ENCODE measurements around the gene NR5A1. TPM values are rescaled to one million over a fixed set of nuclear protein-coding genes. Genes with fewer than 3 reads are reported as not detected.

NR5A1 gene
- total RNA-seq, 1 donor from 2014 or later, result 0.12 TPM

GRCh38 chr9:124532897-124533296 lies 25.7 kb upstream of the NR5A1 start:
- peak; percentile 34 for TF ChIP-seq CTCF (conservative IDR thresholded peaks at IDR 0.05)
- peaks cover 8% of the 10 kb centered on the region for H3K4me1 Mint-ChIP-seq (ENCODE audit: unreplicated experiment)
- peaks cover under 1% of the 10 kb centered on the region for H3K36me3 Mint-ChIP-seq
- H3K27ac Mint-ChIP-seq, result no peak overlapping the region
- H3K4me3 Mint-ChIP-seq, result no peak overlapping the region
- H3K27me3 Mint-ChIP-seq, result no peaks in the 10 kb centered on the region
- no peaks in the 10 kb centered on the region for H3K9me3 Mint-ChIP-seq
- DNase-seq (ENCODE audit: extremely low spot score, unreplicated experiment), result no peak

- Mint-ChIP-seq H3K27ac (no peak overlapping the region), H3K36me3 (no peaks in the 10 kb centered on the region), H3K4me3 (no peak overlapping the region), H3K27me3 (no peaks in the 10 kb centered on the region), H3K9me3 (no peaks in the 10 kb centered on the region), H3K4me1 (ENCODE audit: unreplicated experiment) (peaks cover 8% of the 10 kb centered on the region)
- DNase-seq (ENCODE audit: extremely low spot score, unreplicated experiment), result no peak
- no peak for TF ChIP-seq CTCF (conservative IDR thresholded peaks at IDR 0.05)
Observed at GRCh38 chr9:124531115-124531514, 23.9 kb upstream of the NR5A1 start.

GRCh38 chr9:124530246-124530645 lies 23.0 kb upstream of the NR5A1 start:
- H3K27ac Mint-ChIP-seq, result peak overlapping the region; percentile 25
- peaks cover 8% of the 10 kb centered on the region for H3K4me1 Mint-ChIP-seq (ENCODE audit: unreplicated experiment)
- no peaks in the 10 kb centered on the region for H3K36me3 Mint-ChIP-seq

GRCh38 chr9:124527781-124528180 lies 20.6 kb upstream of the NR5A1 start:
- no peak for DNase-seq (ENCODE audit: extremely low spot score, unreplicated experiment)
- peaks cover 6% of the 10 kb centered on the region for H3K36me3 Mint-ChIP-seq
- H3K9me3 Mint-ChIP-seq, result no peaks in the 10 kb centered on the region
- H3K27ac Mint-ChIP-seq, result no peak overlapping the region
- no peak overlapping the region for H3K4me3 Mint-ChIP-seq
- TF ChIP-seq CTCF (conservative IDR thresholded peaks at IDR 0.05), result no peak
- H3K27me3 Mint-ChIP-seq, result no peaks in the 10 kb centered on the region
- H3K4me1 Mint-ChIP-seq (ENCODE audit: unreplicated experiment), result peaks cover 8% of the 10 kb centered on the region

More at GRCh38 chr9:124530246-124530645, 23.0 kb upstream of the NR5A1 start:
- Mint-ChIP-seq H3K27me3 (no peaks in the 10 kb centered on the region), H3K9me3 (no peaks in the 10 kb centered on the region), H3K4me3 (no peak overlapping the region)
- no peak for TF ChIP-seq CTCF (conservative IDR thresholded peaks at IDR 0.05)
- DNase-seq (ENCODE audit: extremely low spot score, unreplicated experiment), result no peak

- peaks cover 12% of the 10 kb centered on the region for H3K4me1 Mint-ChIP-seq (ENCODE audit: unreplicated experiment)
- H3K27ac Mint-ChIP-seq, result no peak overlapping the region
- TF ChIP-seq CTCF (conservative IDR thresholded peaks at IDR 0.05), result no peak
- no peak overlapping the region for H3K4me3 Mint-ChIP-seq
- peaks cover 6% of the 10 kb centered on the region for H3K36me3 Mint-ChIP-seq
- DNase-seq (ENCODE audit: extremely low spot score, unreplicated experiment), result no peak
- no peaks in the 10 kb centered on the region for H3K9me3 Mint-ChIP-seq
- no peaks in the 10 kb centered on the region for H3K27me3 Mint-ChIP-seq
Observed at GRCh38 chr9:124526174-124526573, 19.0 kb upstream of the NR5A1 start.
